UCSD-AML1 (cell line): ENCODE measurements around the gene SACM1L.

ENCODE experiments used
- DNase-seq: peaks from one replicate; lab custom pipeline; 2025; ENCODE audit not compliant: unreplicated experiment; lab: John Stamatoyannopoulos, UW

The SACM1L gene, protein sequence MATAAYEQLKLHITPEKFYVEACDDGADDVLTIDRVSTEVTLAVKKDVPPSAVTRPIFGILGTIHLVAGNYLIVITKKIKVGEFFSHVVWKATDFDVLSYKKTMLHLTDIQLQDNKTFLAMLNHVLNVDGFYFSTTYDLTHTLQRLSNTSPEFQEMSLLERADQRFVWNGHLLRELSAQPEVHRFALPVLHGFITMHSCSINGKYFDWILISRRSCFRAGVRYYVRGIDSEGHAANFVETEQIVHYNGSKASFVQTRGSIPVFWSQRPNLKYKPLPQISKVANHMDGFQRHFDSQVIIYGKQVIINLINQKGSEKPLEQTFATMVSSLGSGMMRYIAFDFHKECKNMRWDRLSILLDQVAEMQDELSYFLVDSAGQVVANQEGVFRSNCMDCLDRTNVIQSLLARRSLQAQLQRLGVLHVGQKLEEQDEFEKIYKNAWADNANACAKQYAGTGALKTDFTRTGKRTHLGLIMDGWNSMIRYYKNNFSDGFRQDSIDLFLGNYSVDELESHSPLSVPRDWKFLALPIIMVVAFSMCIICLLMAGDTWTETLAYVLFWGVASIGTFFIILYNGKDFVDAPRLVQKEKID

DNA sequence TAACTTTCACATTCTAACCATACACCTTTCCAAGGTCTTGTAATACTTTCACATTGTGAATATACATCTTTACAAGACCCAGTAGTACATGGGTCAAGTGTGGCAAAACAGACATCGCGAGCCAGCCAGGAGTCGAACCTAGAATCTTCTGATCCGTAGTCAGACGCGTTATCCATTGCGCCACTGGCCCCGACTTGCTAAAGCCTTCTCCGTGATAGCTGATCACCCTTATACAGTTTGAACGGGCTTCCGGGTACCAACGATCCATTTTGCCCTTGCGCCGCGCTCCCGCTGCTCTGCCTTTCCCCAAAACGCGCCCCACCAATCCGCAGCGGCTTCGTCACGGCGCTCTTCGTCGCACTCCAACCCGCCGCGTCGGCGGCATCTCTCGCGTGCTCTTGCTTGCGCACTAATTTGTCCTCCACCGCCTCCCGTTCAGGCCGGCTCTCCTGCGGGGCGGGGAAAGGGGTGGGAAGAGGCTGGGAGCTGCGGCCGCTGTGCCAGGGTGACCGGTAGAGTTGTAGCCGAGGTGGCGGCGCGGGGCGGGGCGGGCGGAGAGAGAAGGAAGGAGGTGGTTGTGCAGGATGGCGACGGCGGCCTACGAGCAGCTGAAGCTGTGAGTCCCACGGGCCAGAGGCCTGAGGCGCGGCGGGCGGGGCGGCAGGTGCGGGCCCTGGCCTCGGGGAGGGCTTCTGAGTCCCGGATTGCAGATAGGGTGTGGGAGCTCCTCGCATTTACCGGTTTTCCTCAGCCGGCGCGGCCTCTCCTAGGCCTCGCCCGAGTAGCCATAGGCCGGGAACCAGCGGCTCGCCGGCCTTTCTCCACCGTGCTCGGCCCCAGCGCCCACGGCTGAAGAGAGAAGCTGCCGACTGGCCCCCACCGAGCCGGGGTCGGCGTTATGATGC is at the start of gene SACM1L:
SACM1L (plus strand) TSS at position 515 of the 905 bp plus-strand sequence; CDS start at position 585, 70 bp downstream.
- DNase-seq: peak; percentile 100

DNA sequence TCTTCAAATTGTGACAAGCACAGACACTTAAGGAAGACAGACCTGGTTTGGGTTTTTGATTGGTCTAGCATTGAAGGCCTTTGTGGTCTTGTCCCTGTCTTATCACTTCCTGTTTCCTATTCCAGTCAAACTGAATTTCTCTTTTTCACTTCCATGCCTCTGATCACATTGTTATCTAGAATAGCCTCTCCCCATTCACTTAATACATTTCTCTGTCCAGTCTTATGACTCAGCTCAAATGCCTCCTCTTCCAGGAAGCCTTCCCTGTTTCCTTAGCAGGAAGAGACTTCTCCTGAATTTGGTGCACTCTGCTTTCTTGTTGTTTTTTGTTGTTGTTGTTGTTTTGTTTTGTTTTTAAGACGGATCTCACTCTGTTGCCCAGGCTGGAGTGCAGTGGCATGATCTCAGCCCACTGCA is 49.1 kb upstream of the SACM1L start:
- DNase-seq: no peak

DNA sequence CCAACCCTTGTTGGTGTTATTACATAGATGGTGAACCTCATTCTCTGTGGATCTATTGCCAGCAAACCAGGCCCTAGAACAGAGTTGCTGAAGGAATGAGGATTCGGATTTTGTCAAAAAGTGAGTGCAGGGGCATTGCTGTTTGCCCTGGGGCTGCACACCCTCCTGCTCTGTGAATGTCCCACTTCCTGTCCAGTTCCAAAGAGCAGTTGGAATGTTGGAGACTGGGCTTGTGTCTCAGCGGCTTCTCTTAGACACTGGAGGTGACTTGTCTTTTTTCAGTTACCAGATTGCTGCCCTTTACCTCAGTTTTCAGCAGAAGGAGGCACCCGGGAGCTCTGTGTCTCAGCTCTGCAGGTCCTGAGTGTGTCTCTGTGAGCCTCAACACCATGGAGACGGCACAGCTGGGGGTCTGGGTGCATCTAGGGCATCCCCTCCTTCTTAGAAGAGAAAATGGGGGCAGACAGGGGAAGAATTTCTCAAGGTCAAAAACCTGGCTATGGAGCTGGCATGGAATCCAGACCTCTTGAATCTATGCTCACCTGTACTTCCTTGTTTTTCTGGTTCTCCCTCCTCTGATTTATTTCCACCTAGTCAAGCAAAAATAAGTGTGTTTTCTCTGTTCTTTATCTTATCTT is 48.4 kb upstream of the SACM1L start:
- no peak for DNase-seq

DNA sequence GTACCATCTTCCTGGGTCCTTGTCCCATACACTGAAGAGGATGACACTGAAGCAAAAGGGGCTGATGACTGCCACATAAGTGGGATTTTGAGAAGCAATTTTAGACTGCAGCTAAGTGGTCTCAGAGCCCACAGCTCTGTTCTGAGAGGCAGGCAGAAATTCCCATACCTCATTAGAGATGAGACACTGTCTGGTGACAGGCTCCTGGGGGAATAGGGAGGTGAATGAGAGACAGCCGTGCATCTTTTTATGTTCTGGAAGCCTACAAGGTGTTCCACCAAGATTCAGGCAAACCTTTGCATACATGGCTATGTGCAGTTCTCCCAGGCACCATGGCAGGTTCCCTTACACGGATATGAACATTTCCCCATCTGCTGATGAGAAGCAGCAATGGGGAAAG is 47.4 kb upstream of the SACM1L start:
- no peak for DNase-seq

DNA sequence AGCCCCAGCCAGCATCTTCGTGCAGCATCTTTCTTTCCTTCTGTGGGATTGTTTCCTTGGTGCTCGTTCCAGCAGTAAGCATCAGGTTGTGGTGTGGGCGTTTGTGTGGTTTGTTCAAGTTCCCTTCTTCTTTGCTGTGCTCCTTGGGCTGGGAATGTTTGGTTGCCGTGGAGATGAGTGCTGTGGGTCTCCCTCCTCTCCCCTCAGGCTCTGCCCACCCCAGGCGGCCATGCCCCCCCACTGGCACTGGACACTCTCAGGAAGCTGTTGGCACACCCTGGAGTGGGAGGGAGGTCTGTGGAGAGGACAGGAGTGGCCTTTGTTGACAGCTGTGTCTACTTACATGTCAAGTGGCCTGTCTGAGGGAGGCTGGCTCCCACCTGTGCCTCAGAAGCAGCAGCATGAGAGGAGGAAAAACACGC is 46.5 kb upstream of the SACM1L start:
- peak; percentile 50 for DNase-seq

DNA sequence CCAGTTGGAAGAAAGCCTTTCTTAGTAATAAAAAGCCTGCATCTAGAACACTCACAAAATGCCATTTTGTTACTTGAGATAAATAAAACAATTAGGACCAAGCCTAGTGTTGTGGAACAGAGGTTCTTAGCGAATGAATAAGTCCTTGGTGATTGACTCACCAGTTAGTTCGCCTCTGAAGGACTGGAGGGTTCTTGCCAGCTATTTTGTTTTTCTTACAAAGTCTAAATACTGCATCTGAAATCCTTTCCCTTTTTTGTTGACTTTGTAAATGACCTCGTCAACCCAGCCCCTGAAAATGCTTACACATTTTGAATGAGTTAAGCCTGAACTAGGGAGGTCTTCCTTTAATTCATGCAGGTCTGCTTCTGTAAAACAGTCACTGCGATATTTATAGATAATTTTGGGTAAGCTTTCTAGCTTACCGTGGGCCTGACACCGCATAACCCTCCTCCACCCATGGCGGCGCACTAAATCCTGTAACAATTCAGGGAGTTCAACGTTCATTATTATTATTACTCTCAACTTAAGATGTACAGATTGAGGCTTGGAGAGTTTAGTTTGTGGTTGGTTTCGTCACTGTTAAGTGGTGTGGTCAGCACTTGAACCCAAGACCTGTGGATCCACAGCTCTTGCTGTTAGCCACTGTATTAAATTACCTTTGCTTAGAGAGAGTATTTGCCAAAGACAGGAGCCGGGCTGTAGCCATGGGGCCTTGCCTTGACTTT is 45.0 kb upstream of the SACM1L start:
- DNase-seq: no peak

DNA sequence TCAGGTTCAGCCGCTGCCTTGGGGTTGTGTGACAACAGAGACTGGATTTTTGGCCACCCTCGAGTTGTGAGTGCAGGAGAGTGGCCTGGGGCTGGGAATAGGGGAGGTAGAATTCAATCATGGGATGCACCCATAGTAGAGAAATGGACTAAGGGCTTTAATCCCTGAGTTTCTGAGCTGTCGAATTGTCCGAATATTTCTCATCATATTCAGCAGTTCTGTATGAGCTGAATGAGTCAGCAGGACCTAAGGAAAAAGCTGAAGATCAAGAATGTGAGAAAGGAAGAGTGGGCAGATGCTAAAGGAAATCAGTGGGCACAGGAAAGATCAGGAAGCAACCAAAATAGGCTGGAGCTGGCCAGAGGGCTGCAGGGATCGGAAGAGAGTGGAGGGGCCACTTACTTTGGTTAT is 44.4 kb upstream of the SACM1L start:
- no peak for DNase-seq

DNA sequence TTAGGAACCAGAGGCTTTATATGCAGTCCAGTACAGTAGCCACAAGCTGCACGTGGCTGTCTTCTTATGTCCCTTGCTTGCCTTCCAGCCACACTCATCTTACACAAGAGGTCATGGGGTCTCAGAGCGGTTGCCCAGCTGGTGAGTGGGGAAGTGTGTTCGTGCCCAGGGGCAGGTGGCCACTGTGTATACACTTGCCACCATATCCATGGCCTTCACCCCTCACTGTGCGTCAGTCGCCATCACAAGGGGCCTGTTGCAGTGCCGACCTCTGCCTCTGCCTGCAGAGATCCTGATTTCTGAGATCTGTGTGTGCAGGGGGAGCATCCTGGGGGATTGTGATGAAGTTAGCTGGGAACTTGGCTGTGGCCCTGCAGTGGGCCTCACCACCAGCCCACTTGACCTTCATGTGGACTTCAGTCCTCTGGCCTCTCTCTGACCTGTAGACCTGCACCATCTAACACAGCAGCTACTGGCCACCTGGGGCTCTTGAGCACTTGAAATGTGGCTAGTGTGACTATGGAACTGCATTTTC is 43.1 kb upstream of the SACM1L start:
- DNase-seq: no peak

DNA sequence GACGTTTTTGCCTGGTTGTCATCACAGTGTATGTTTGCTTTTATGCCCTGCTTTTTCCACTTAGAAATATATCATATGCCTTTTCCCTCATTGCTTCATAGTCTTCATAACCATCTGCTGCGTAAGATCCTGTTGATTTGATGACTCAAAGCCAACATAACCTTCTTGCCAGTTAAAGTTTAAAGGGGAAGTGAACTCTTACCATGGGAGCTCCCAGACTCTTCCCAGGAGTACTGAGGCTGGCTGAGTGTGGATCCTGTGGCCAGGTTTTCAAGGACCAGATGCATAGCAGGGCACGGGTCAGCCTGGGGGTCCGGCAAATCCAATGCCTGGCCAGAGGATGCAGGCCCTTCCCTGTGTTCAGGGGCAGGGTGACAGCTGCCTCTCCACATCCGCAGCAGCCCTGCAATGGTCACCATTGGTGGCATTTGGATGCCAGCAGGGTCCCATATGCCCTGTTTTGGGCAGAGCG is 42.0 kb upstream of the SACM1L start:
- peak; percentile 41 for DNase-seq

DNA sequence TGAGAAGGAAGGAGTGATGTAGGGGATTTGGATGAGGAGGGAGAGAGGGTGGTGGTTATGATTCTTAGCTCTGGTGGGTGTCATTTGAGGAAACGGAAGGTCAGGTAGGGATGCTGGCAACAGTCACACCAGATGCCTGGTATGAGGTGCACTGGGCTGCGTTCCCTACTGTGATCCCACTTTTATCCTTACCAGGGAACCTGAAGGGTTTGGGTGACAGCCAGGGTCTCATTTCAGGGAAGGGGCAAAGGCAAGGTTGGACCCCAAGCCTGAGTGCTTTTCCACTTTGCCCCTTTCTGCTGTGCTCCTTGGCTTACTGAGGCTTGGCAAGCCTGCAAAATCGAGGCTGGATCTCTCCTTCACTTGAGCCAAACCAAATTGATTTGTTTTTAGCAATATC is 36.0 kb upstream of the SACM1L start:
- no peak for DNase-seq

DNA sequence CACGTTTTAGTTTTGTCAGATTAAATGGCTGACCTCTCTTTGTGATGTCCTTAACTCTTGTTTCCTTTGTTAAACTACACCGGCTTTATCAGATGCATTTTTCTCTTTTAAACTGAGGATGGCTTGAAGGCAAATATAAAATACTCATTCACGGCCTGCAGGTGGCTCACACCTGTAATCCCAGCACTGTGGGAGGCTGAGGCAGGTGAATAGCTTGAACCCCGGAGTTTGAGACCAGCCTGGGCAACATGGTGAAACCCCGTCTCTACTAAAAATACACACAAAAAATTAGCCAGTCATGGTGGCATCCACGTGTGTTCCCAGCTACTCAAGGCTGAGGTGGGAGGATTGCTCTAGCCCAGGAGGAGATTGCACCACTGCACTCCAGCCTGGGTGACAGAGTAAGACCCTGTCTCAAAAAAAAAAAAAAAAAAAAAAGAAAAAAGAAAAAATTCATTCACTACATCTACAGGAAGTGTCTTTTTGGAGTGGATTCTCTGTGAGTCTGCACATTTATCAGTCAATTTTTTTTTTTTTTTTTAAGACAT is 34.7 kb upstream of the SACM1L start:
- DNase-seq: no peak

DNA sequence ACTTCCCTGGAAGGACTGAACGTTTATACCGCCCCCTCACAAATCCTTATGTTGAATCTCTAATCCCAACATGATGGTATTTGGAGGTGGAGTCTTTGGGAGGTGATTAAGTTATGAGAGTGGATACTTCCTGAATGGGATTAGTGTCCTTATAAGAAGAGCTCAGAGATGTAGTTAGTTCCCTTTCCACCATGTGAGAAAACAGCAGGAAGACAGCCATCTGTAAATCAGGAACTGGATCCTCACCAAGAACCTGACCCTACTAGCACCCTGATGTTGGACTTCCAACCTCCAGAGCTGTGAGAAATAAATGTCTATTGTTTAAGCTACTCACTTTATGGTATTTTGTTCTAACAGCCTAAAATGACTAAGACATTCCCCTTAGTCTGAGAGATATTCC is 33.3 kb upstream of the SACM1L start:
- DNase-seq: no peak

DNA sequence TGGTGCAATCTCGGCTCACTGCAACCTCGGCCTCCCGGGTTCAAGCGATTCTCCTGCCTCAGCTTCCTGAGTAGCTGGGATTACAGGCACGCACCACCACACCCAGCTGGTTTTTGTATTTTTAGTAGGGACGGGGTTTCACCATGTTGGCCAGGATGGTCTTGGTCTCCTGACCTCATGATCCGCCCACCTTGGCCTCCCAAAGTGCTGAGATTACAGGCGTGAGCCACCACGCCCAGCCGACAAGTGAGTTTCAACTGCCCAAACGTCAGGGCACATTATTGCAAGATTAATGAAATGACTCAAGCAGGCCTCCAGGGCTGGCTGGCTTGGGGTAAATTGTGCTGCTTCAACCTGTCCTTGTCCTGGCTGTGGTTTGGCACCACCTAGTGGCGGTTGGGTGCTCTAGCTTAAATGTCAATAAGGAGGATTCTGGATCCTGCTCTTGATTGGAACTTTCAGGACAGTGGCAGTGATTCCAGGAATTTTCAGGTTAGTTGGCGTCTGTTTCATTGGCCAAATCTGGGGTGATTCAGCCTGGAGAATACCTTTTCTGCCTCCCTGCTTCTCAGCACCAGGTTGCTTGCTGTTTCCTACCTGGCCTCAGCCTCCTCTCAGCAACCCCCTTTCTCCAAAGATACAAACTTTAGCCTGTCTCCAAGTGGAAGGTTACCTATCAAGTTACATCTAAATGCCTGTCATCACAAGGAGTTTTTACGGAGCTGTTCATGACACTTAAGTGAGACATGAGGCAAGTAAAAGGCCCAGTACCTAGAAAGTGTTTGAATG is 32.4 kb upstream of the SACM1L start:
- peak; percentile 85 for DNase-seq

DNA sequence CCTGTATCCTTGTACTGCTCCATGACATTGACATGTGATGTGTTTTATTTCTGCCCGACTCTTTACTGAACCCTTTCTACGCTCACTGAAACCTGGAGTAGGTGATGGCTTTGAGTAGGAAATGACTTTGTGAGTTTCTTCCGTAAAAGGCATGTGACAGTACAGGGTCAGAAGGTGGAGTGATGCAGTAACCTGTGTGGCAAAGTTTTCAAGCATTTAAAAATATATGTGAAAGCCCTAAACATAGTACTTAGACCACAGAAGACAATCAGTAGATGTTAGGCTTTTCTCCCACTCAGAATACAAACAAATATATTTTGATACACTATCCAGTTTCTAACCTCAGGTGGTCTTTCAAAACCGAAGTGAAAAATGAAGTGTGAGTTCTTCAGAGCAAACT is 31.3 kb upstream of the SACM1L start:
- no peak for DNase-seq

DNA sequence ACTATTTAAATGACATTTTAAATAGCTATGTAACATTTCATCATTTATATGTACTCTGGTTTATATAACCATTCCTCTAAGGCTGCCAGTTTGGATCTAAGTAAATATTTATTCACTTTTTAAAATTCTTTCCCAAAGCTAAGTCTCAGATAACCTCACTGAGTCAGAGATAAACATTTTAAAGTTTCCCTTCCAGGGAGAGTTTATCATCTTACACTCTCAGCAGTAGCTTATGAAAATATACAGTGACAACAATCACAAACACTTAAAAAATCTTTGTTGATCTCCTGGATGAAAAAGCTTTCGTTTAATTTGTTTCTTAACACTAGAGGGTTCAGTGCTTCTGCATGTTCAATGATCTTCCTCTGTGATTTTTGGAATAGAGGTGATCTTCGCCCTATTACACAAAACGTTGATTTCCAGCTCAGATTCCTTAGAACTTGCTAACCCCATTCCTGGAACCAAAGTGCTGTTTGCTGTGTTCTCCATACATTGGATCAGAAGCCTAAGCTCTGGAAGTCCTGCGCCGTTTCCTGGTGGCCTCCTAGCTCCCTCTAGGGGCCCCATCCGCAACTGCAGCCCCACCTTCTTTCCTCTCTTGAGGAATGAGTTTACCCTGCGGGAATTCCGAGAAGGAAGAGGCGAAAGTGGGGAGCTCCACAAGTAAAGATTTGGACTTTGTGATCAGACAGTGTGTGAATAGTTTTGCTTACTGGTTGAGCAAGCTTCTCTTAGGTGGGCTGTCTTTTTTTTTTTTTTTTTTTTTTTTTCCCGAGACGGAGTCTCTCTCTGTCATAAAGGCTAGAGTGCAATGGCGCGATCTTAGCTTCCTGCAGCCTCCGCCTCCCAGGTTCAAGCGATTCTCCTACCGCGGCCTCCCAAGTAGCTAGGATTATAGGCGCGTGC is 29.3 kb upstream of the SACM1L start:
- peak; percentile 52 for DNase-seq

DNA sequence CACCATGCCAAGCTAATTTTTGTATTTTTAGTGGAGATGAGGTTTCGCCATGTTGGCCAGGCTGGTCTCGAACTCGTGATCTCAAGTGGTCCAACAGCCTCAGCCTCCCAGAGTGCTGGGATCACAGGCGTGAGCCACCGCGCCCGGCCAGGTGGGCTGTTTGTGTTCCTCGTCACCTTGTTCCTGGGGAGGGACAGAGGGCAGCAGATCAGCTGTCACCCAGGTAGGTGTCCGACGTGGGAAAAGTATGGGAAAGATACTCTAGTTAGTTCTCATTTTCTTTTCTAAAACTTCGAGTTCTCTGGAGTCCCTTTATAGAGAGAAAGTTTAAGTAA is 28.7 kb upstream of the SACM1L start:
- no peak for DNase-seq

DNA sequence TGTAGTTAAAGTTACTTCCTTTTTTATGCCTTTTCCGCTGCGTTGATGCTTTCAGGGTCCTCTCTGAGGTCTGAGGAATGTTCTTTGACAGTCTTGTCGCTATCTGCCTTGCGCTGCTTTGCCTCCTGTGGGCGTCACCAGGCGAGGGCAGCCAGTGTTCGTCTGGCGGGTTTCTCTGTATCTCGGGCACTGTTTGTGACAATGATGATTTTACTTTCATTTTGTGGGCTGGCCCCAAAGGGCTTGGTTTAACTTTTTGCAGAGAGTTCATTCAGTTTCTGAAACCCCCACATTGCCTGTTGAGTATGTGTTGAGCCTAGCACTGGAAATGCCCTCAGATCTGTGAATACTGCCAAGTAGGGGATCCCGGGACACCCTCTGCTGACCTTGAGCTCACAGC is 24.6 kb upstream of the SACM1L start:
- peak; percentile 28 for DNase-seq

DNA sequence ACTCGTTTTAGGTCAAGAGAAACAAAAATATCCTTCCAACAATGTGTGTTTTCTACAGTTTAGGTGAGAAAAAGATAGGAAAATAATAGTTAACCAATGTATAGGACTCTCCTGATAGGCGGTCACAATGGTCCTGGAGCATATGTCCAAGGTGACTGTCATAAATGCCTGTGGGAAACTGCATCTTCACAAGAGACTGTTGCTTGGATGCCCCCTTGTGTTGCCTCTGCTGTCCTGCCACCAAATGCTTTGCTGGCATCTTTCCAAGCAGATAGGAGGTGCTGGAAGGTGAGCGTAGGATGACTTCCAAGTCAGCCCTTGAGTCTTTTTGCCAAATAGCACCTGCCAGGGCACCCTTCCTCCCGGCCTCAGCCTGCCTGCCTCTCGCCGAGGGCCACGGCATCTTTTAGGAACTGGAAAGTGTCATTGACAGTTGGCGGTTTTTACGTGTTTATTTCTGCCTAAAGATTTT is 24.1 kb upstream of the SACM1L start:
- DNase-seq: no peak
